IMR-90 (cell line): Measurements from ENCODE around the gene LIPN. TPM values are rescaled to one million over a fixed set of nuclear protein-coding genes. Genes with fewer than 3 reads are reported as not detected.

Experiments used
- ATAC-seq: fragments of 200-7000 bp; cut with Tn5 transposase; 2 replicates; pipeline ENCODE4 v1.9.1; 2020; ENCODE audit warnings: low read depth, mild to moderate bottlenecking, moderate library complexity
- BruUV-seq: library from RNA; stranded (reverse); fragments of 400-500 nt; replicated peaks from 2 replicates; lab custom pipeline; 2021; lab: Mats Ljungman, UMichigan
- CTCF ChIA-PET: fragments of 300-600 bp; formaldehyde crosslinking; extraction: SDS; loops from one replicate; lab custom pipeline; 2021; ENCODE audit warnings: antibody characterized with exemption; lab: Yijun Ruan, JAX
- POLR2A ChIA-PET: fragments of 300-600 bp; sonication (Branson Sonifier 250); formaldehyde crosslinking; loops from one replicate; lab custom pipeline; 2022; ENCODE audit warnings: antibody characterized with exemption; ENCODE audit not compliant: unreplicated experiment; lab: Charles Lee
- DNase-seq: peaks from one replicate; pipeline ENCODE4 v3.0.0; 2013
- H2AFZ ChIP-seq: replicated peaks from 2 replicates; pipeline ENCODE3; 2013; ENCODE audit warnings: low read length, mild to moderate bottlenecking; ENCODE audit not compliant: poor library complexity
- H2AK5ac ChIP-seq: 2 replicates; pipeline ENCODE4 v1.6.1; 2013; ENCODE audit warnings: low read depth, low read length, inconsistent platforms
- H2AK9ac ChIP-seq: replicated peaks from 2 replicates; pipeline ENCODE3; 2013; ENCODE audit warnings: mild to moderate bottlenecking, low read depth, low read length, moderate library complexity; ENCODE audit not compliant: poor library complexity
- H2BK120ac ChIP-seq: 2 replicates; pipeline ENCODE4 v1.6.1; 2013; ENCODE audit warnings: low read depth, low read length, inconsistent platforms
- H2BK15ac ChIP-seq: 3 replicates; pipeline ENCODE4 v1.6.1; 2013; ENCODE audit warnings: low read depth, low read length, inconsistent platforms
- H2BK20ac ChIP-seq: 2 replicates; pipeline ENCODE4 v1.6.1; 2013; ENCODE audit warnings: low read depth, mild to moderate bottlenecking, inconsistent platforms, low read length, moderate library complexity
- H2BK5ac ChIP-seq: 2 replicates; pipeline ENCODE4 v1.6.1; 2013; ENCODE audit warnings: mild to moderate bottlenecking, low read depth, low read length, inconsistent platforms; ENCODE audit not compliant: poor library complexity, severe bottlenecking
- H3K14ac ChIP-seq: replicated peaks from 2 replicates; pipeline ENCODE4 v1.6.1; 2013; ENCODE audit warnings: low read depth, low read length, inconsistent platforms
- H3K18ac ChIP-seq: 2 replicates; pipeline ENCODE4 v1.6.1; 2013; ENCODE audit warnings: low read depth, low read length, control low read depth
- H3K23ac ChIP-seq: 2 replicates; pipeline ENCODE4 v1.6.1; 2013; ENCODE audit warnings: low read depth, low read length, inconsistent platforms
- H3K27ac ChIP-seq: 2 replicates; pipeline ENCODE4 v1.5.1; 2013; ENCODE audit warnings: mild to moderate bottlenecking, control low read depth, low read length; ENCODE audit not compliant: insufficient read depth
- H3K27me3 ChIP-seq: 2 replicates; pipeline ENCODE4 v1.6.1; 2013; ENCODE audit warnings: low read length; ENCODE audit not compliant: control insufficient read depth, insufficient read depth
- H3K36me3 ChIP-seq: 2 replicates; pipeline ENCODE4 v1.6.1; 2013; ENCODE audit warnings: low read length, mixed read lengths; ENCODE audit not compliant: control insufficient read depth, insufficient read depth
- H3K4ac ChIP-seq: 2 replicates; pipeline ENCODE4 v1.6.1; 2013; ENCODE audit warnings: low read depth, low read length, inconsistent platforms
- H3K4me1 ChIP-seq: 2 replicates; pipeline ENCODE4 v1.6.1; 2013; ENCODE audit warnings: low read length, mixed read lengths; ENCODE audit not compliant: control insufficient read depth, insufficient read depth
- H3K4me2 ChIP-seq: 2 replicates; pipeline ENCODE4 v1.6.1; 2013; ENCODE audit warnings: low read depth, mild to moderate bottlenecking, control low read depth, low read length, moderate library complexity
- H3K4me3 ChIP-seq: 2 replicates; pipeline ENCODE4 v1.5.1; 2013; ENCODE audit warnings: low read depth, mild to moderate bottlenecking, control low read depth, low read length, moderate library complexity; ENCODE audit not compliant: insufficient read depth
- H3K56ac ChIP-seq: 2 replicates; pipeline ENCODE4 v1.6.1; 2013; ENCODE audit warnings: low read length, inconsistent platforms; ENCODE audit not compliant: insufficient read depth; ENCODE audit errors: extremely low read depth
- H3K79me1 ChIP-seq, 2 experiments: 2 replicates each; pipeline ENCODE4 v1.6.1; 2013; ENCODE audit warnings: low read length in 2 of 2, inconsistent platforms in 1 of 2, low read depth in 1 of 2
- H3K9ac ChIP-seq: 2 replicates; pipeline ENCODE4 v1.6.1; 2013; ENCODE audit warnings: low read depth, low read length, control low read depth
- H3K9me1 ChIP-seq: 2 replicates; pipeline ENCODE4 v1.6.1; 2013; ENCODE audit warnings: low read length, inconsistent platforms; ENCODE audit not compliant: insufficient read depth
- H3K9me3 ChIP-seq: 2 replicates; pipeline ENCODE4 v1.6.1; 2013; ENCODE audit warnings: low read length; ENCODE audit not compliant: control insufficient read depth, insufficient read depth
- H4K20me1 ChIP-seq: 2 replicates; pipeline ENCODE4 v1.6.1; 2013; ENCODE audit warnings: low read length, inconsistent platforms; ENCODE audit not compliant: insufficient read depth
- H4K5ac ChIP-seq: 2 replicates; pipeline ENCODE4 v1.6.1; 2013; ENCODE audit warnings: mild to moderate bottlenecking, low read depth, low read length, control low read depth
- H4K8ac ChIP-seq, 2 experiments: 2 replicates each; pipeline ENCODE4 v1.6.1; 2013; ENCODE audit warnings: low read depth in 2 of 2, low read length in 2 of 2, control low read depth in 1 of 2, inconsistent platforms in 1 of 2
- H4K91ac ChIP-seq: 2 replicates; pipeline ENCODE4 v1.6.1; 2013; ENCODE audit warnings: low read depth, low read length, inconsistent platforms; ENCODE audit not compliant: insufficient read depth
- BHLHE40 ChIP-seq: fragments of 150-350 bp; IDR thresholded peaks from 2 replicates; pipeline ENCODE4 v1.6.1; 2016; ENCODE audit warnings: mild to moderate bottlenecking, low read depth, low read length
- CEBPB ChIP-seq: IDR thresholded peaks from 2 replicates; pipeline ENCODE4 v1.6.1; 2012; ENCODE audit warnings: low read depth, low read length, improper control_type of control experiment
- CHD1 ChIP-seq: IDR thresholded peaks from 2 replicates; pipeline ENCODE4 v1.6.1; 2012; ENCODE audit warnings: low read depth, low read length, improper control_type of control experiment
- MAFK ChIP-seq: IDR thresholded peaks from 2 replicates; pipeline ENCODE4 v1.6.1; 2012; ENCODE audit warnings: low read depth, low read length, improper control_type of control experiment
- MAZ ChIP-seq: IDR thresholded peaks from 2 replicates; pipeline ENCODE4 v1.6.1; 2012; ENCODE audit warnings: low read depth, mild to moderate bottlenecking, low read length, improper control_type of control experiment, moderate library complexity, borderline replicate concordance
- NFE2L2 ChIP-seq: fragments of 150-350 bp; IDR thresholded peaks from 2 replicates; pipeline ENCODE4 v1.6.1; 2016; ENCODE audit warnings: low read depth, mild to moderate bottlenecking, low read length
- POLR2A ChIP-seq: IDR thresholded peaks from 2 replicates; pipeline ENCODE4 v1.6.1; 2012; ENCODE audit warnings: mild to moderate bottlenecking, low read depth, low read length
- RCOR1 ChIP-seq: IDR thresholded peaks from 2 replicates; pipeline ENCODE4 v1.6.1; 2012; ENCODE audit warnings: mild to moderate bottlenecking, low read length, improper control_type of control experiment; ENCODE audit not compliant: insufficient replicate concordance
- RFX5 ChIP-seq: IDR thresholded peaks from 2 replicates; pipeline ENCODE4 v1.8.0; 2012; ENCODE audit warnings: low read depth, mild to moderate bottlenecking, low read length, moderate library complexity
- SMC3 ChIP-seq: fragments of 150-350 bp; IDR thresholded peaks from 2 replicates; pipeline ENCODE4 v1.6.1; 2016; ENCODE audit warnings: low read depth, mild to moderate bottlenecking, antibody characterized with exemption, low read length, moderate library complexity
- USF2 ChIP-seq: fragments of 150-350 bp; IDR thresholded peaks from 2 replicates; pipeline ENCODE4 v1.6.1; 2017; ENCODE audit warnings: mild to moderate bottlenecking, antibody characterized with exemption, low read length, low read depth
- WGBS, 2 experiments: methylation state at CpG; one replicate each; pipeline versions ENCODE4 v1.1.5 to v1.1.7; 2013; ENCODE audit warnings: missing lambda C conversion rate in 2 of 2; ENCODE audit not compliant: insufficient read length in 1 of 2; ENCODE audit errors: extremely low coverage in 2 of 2; 5-methylcytosine and 5-hydroxymethylcytosine counted together
- dilution Hi-C: fragments of 300-500 bp; cut with HindIII; formaldehyde crosslinking; loops from one replicate; pipeline ENCODE4 v1.14.3; 2018; ENCODE audit warnings: low sequenced_read_pairs; ENCODE audit not compliant: unreplicated experiment
- in situ Hi-C: fragments of 300-500 bp; cut with MboI; formaldehyde crosslinking; loops from 3 replicates; pipeline ENCODE4 v1.14.3; 2019; ENCODE audit warnings: low sequenced_read_pairs, inconsistent platforms, mixed read lengths
- intact Hi-C: fragments of 100-400 bp; cut with micrococcal nuclease; formaldehyde crosslinking; loops from 2 replicates; pipeline ENCODE4 v1.10.0; 2022
- polyA plus RNA-seq, 3 experiments: library from polyadenylated mRNA; depleted of rRNA; stranded (reverse); fragments of >200 nt; gene quantifications; 2 replicates each; pipeline ENCODE4 v1.2.3, GENCODE V29; 2012; ENCODE audit warnings: low replicate concordance in 1 of 3
- total RNA-seq: library from RNA; depleted of rRNA; stranded (reverse); fragments of >200 nt; gene quantifications from 2 replicates; pipeline ENCODE4 v1.2.3, GENCODE V29; 2012
- TF ChIP-seq, protein P1 (sequence below): conservative IDR thresholded peaks from 2 replicates; pipeline ENCODE4 v1.5.1; 2012; ENCODE audit warnings: mild to moderate bottlenecking, low read depth, low read length, improper control_type of control experiment
- TF ChIP-seq, protein P2 (sequence below): fragments of 150-350 bp; IDR thresholded peaks from 2 replicates; pipeline ENCODE4 v1.6.1; 2016; ENCODE audit warnings: low read depth, mild to moderate bottlenecking, low read length, moderate library complexity, borderline replicate concordance

The LIPN gene
- total and polyA plus RNA-seq, 2 of the 4 experiments (the other 2 are of a cell fraction), result not detected

GRCh38 chr10:88769384-88769783 is 9.6 kb downstream of the LIPN start:
- Histone ChIP-seq H4K20me1 (no peaks in the 10 kb centered on the region), H3K27me3 (peaks cover 7% of the 10 kb centered on the region; the same call in 1 of the 2 replicates), H2BK120ac (no peak overlapping the region), H3K79me1 (no peaks in the 10 kb centered on the region), H4K8ac (no peak overlapping the region), H3K23ac (no peak overlapping the region), H2BK20ac (no peak overlapping the region), H2AFZ (no peak overlapping the region), H2BK5ac (no peak overlapping the region), H3K14ac (no peak overlapping the region), H2AK9ac (no peak overlapping the region), H3K9me3 (no peaks in the 10 kb centered on the region), H3K18ac (no peak overlapping the region), H3K36me3 (no peaks in the 10 kb centered on the region), H3K27ac (no peak overlapping the region), H3K9me1 (no peaks in the 10 kb centered on the region), H3K4me1 (no peaks in the 10 kb centered on the region), H3K4me3 (no peak overlapping the region), H4K5ac (no peak overlapping the region), H2BK15ac (no peak overlapping the region), H4K91ac (no peak overlapping the region), H3K4ac (no peak overlapping the region), H3K56ac (no peak overlapping the region), H3K9ac (no peak overlapping the region), H3K4me2 (no peak overlapping the region), H2AK5ac (no peak overlapping the region)
- DNase-seq, result no peak
- BruUV-seq, result no TSS peak
- dilution Hi-C loops (no loop called here), intact Hi-C loops (no loop called here), in situ Hi-C loops (no loop called here)
- CTCF ChIA-PET, result interaction anchor here (0.6 kb wide), 1 partner anchor 24 kb away, joined by 3 read pairs; no protein-coding TSS in a partner anchor
- TF ChIP-seq RFX5 (no peak), USF2 (no peak), MAFK (no peak), NFE2L2 (no peak), SMC3 (no peak), CEBPB (no peak), POLR2A (no peak), CHD1 (no peak), MAZ (no peak), RCOR1 (no peak), BHLHE40 (no peak)
- TF ChIP-seq, protein P1, sequence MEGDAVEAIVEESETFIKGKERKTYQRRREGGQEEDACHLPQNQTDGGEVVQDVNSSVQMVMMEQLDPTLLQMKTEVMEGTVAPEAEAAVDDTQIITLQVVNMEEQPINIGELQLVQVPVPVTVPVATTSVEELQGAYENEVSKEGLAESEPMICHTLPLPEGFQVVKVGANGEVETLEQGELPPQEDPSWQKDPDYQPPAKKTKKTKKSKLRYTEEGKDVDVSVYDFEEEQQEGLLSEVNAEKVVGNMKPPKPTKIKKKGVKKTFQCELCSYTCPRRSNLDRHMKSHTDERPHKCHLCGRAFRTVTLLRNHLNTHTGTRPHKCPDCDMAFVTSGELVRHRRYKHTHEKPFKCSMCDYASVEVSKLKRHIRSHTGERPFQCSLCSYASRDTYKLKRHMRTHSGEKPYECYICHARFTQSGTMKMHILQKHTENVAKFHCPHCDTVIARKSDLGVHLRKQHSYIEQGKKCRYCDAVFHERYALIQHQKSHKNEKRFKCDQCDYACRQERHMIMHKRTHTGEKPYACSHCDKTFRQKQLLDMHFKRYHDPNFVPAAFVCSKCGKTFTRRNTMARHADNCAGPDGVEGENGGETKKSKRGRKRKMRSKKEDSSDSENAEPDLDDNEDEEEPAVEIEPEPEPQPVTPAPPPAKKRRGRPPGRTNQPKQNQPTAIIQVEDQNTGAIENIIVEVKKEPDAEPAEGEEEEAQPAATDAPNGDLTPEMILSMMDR, result no peak
- TF ChIP-seq, protein P2, sequence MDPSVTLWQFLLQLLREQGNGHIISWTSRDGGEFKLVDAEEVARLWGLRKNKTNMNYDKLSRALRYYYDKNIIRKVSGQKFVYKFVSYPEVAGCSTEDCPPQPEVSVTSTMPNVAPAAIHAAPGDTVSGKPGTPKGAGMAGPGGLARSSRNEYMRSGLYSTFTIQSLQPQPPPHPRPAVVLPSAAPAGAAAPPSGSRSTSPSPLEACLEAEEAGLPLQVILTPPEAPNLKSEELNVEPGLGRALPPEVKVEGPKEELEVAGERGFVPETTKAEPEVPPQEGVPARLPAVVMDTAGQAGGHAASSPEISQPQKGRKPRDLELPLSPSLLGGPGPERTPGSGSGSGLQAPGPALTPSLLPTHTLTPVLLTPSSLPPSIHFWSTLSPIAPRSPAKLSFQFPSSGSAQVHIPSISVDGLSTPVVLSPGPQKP, result no peak
- no peak for ATAC-seq
- WGBS, 2 experiments, result 100% methylated on average over 1 of the region's 1 CpG; no CpG with 5 or more reads in 1 of the 2 experiments
- POLR2A ChIA-PET, result interaction anchor here (0.6 kb wide), 1 partner anchor 187 kb away, joined by 3 read pairs; no protein-coding TSS in a partner anchor
